Measurements from ENCODE around the gene GRIK4. TPM values are rescaled to one million over a fixed set of nuclear protein-coding genes. Genes with fewer than 3 reads are reported as not detected.

Gene GRIK4
- total and polyA plus RNA-seq, 9 of the 15 experiments (the other 6 are each of a cell fraction or from before 2014, with no cell fraction given), result not detected

- TF ChIP-seq ZC3H11A (IDR thresholded peaks at IDR 0.05; ENCODE audit: low read depth, low read length), result no peak
These were observed 420.9 kb downstream of the GRIK4 start (continued) for GRCh38 chr11:120932305-120932915.

DNA sequence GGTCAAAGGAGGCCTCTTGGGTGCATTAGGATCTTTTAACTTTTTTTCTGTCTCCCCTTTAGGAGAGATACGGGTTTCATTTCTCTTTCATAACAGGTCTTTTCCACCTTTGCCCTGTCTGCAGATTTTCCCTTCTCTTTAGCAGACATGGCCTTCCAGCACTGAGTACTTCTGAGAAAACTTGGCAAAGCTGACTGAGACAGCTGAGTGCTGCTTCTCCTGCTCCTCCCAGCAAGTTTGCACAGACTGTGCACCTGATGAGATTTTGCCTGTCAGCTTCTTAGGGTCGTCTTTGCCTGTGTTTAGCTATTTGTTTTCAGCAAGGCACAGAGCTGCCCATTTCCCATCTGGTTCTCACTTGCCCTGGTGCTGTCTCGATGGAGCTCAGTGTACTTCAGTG, 424.8 kb downstream of the GRIK4 start:
- Histone ChIP-seq H3K36me3 (ENCODE audit: control insufficient read depth, insufficient read depth, low read length) (no peaks in the 10 kb centered on the region), H3K27ac (ENCODE audit: extremely low read depth, low read depth, low read length) (no peak overlapping the region), H3K9ac (ENCODE audit: insufficient read depth in 1 of 2, low read depth in 2 of 2, low read length in 2 of 2) (no peak overlapping the region), H3K79me2 (ENCODE audit: control insufficient read depth, insufficient read depth, low read length) (no peaks in the 10 kb centered on the region), H3K9me3 (replicated peaks; ENCODE audit: control insufficient read depth, insufficient read depth, low read depth, low read length) (no peaks in the 10 kb centered on the region), H3K27me3 (ENCODE audit: control insufficient read depth in 2 of 2, insufficient read depth in 2 of 2, low read length in 2 of 2) (peaks cover 0 to 6% of the 10 kb centered on the region in 2 experiments; a peak in 2 of 5 replicates), H3K4me3 (no peak overlapping the region), H3K4me2 (ENCODE audit: insufficient read depth, low read length) (no peak overlapping the region), H4K20me1 (replicated peaks; ENCODE audit: control insufficient read depth, insufficient read depth, low read length) (no peaks in the 10 kb centered on the region), H3K4me1 (replicated peaks in 1 of 2; ENCODE audit: control insufficient read depth in 2 of 2, insufficient read depth in 2 of 2, low read length in 2 of 2) (no peaks in the 10 kb centered on the region), H3K9me1 (ENCODE audit: control insufficient read depth, insufficient read depth, low read length) (no peaks in the 10 kb centered on the region), H2AFZ (ENCODE audit: low read depth, low read length) (no peak overlapping the region)
- no peak for DNase-seq (ENCODE audit: extremely low read depth in 1 of 4, low spot score in 3 of 4)
- WGBS (ENCODE audit: insufficient coverage, low coverage, missing lambda C conversion rate), result 0% methylated on average over 2 of the region's 3 CpGs
- in situ Hi-C loops (cut with MboI), result no loop called here
- ATAC-seq, result no peak
- CTCF ChIA-PET (ENCODE audit: low intra/inter-chr PET ratio), result no interaction called here
- TF ChIP-seq ARHGAP35 (IDR thresholded peaks at IDR 0.05; ENCODE audit: partially characterized antibody), result no peak
- TF ChIP-seq ILF3 (IDR thresholded peaks at IDR 0.05; ENCODE audit: borderline replicate concordance), result no peak
- TF ChIP-seq KLF1 (tag; IDR thresholded peaks at IDR 0.05), result no peak
- TF ChIP-seq LEF1 (IDR thresholded peaks at IDR 0.05), result no peak
- no peak for TF ChIP-seq ETV6 (IDR thresholded peaks at IDR 0.05; ENCODE audit: borderline replicate concordance in 1 of 2, low read depth in 2 of 2, low read length in 1 of 2)
- TF ChIP-seq ETV6 (CRISPR knock-in tag; IDR thresholded peaks at IDR 0.05; ENCODE audit: borderline replicate concordance), result no peak
- TF ChIP-seq ARID4B (CRISPR knock-in tag; IDR thresholded peaks at IDR 0.05), result no peak
- TF ChIP-seq SRSF7 (optimal IDR thresholded peaks at IDR 0.05; ENCODE audit: low read depth, low read length), result no peak
- TF ChIP-seq GABPB1 (CRISPR knock-in tag; IDR thresholded peaks at IDR 0.05), result no peak
- no peak for TF ChIP-seq NFE2L1 (tag; IDR thresholded peaks at IDR 0.05; ENCODE audit: borderline replicate concordance, low read depth)
- TF ChIP-seq, protein P1, sequence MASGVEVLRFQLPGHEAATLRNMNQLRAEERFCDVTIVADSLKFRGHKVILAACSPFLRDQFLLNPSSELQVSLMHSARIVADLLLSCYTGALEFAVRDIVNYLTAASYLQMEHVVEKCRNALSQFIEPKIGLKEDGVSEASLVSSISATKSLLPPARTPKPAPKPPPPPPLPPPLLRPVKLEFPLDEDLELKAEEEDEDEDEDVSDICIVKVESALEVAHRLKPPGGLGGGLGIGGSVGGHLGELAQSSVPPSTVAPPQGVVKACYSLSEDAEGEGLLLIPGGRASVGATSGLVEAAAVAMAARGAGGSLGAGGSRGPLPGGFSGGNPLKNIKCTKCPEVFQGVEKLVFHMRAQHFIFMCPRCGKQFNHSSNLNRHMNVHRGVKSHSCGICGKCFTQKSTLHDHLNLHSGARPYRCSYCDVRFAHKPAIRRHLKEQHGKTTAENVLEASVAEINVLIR (CRISPR knock-in tag; IDR thresholded peaks at IDR 0.05), result no peak
- TF ChIP-seq STAT5B (CRISPR knock-in tag; IDR thresholded peaks at IDR 0.05), result no peak
- TF ChIP-seq TAF15 (IDR thresholded peaks at IDR 0.05; ENCODE audit: low read depth, low read length), result no peak
- TF ChIP-seq CBX5 (IDR thresholded peaks at IDR 0.05; ENCODE audit: borderline replicate concordance, low read depth), result no peak
- TF ChIP-seq GTF2B (IDR thresholded peaks at IDR 0.05; ENCODE audit: extremely low read depth, insufficient read length), result no peak
- intact Hi-C loops (cut with micrococcal nuclease), result no loop called here
- no TSS peak for BruUV-seq (replicated peaks)
- POLR2A ChIA-PET, result no interaction called here
- no peak for FAIRE-seq

Data from K562 (cell line).